Panc1 (cell line): Measurements from ENCODE around the gene RGMB. TPM values are rescaled to one million over a fixed set of nuclear protein-coding genes. Genes with fewer than 3 reads are reported as not detected.
"Not testable (repeated sequence)": the region's sequence is repeated elsewhere in the genome, so short reads cannot be mapped to it uniquely, and the experiment has no call there.

ENCODE experiments used
- ATAC-seq: fragments of 200-7000 bp; cut with Tn5 transposase; 2 replicates; pipeline ENCODE4 v1.9.1; 2020; ENCODE audit warnings: mild to moderate bottlenecking, moderate library complexity
- BruUV-seq: library from RNA; stranded (reverse); fragments of 400-500 nt; replicated peaks from 2 replicates; lab custom pipeline; 2021; lab: Mats Ljungman, UMichigan
- CTCF ChIA-PET: fragments of 300-600 bp; sonication (Branson Sonifier 250); formaldehyde crosslinking; loops from one replicate; lab custom pipeline; 2022; ENCODE audit warnings: antibody characterized with exemption; lab: Charles Lee
- POLR2A ChIA-PET: fragments of 300-600 bp; sonication (Branson Sonifier 250); formaldehyde crosslinking; loops from one replicate; lab custom pipeline; 2022; ENCODE audit warnings: antibody characterized with exemption; lab: Charles Lee
- DNase-seq: peaks from one replicate; pipeline ENCODE4 v3.0.0-alpha.2; 2010; ENCODE audit warnings: low read depth, low spot score
- H3K27ac ChIP-seq: 2 replicates; pipeline ENCODE4 v1.5.1; 2011; ENCODE audit warnings: mild to moderate bottlenecking, low read length, inconsistent platforms
- H3K27me3 ChIP-seq: fragments of 200-500 bp; sonication (Bioruptor generic); 2 replicates; pipeline ENCODE4 v1.6.0; 2014; ENCODE audit warnings: low read length, inconsistent platforms; ENCODE audit not compliant: control insufficient read depth, insufficient read depth
- H3K36me3 ChIP-seq: fragments of 200-500 bp; sonication (Bioruptor generic); 2 replicates; pipeline ENCODE4 v1.5.1; 2014; ENCODE audit warnings: inconsistent platforms, mild to moderate bottlenecking, low read length, moderate library complexity; ENCODE audit not compliant: control insufficient read depth, insufficient read depth
- H3K4me1 ChIP-seq: 2 replicates; pipeline ENCODE4 v1.5.1; 2011; ENCODE audit warnings: inconsistent platforms, mild to moderate bottlenecking, low read length, moderate library complexity; ENCODE audit not compliant: control insufficient read depth, insufficient read depth
- H3K4me3 ChIP-seq, 2 experiments: 2 replicates each; pipeline ENCODE4 v1.5.1; 2011 to 2012; ENCODE audit warnings: low read depth in 2 of 2, low read length in 2 of 2, mild to moderate bottlenecking in 2 of 2, inconsistent platforms in 1 of 2, moderate library complexity in 1 of 2
- H3K9me3 ChIP-seq: fragments of 200-500 bp; sonication (Bioruptor generic); 2 replicates; pipeline ENCODE4 v1.5.1; 2014; ENCODE audit warnings: low read depth, mild to moderate bottlenecking, inconsistent platforms, low read length, moderate library complexity; ENCODE audit not compliant: control insufficient read depth, insufficient read depth
- CTCF ChIP-seq: fragments of 450-650 bp; IDR thresholded peaks from 2 replicates; pipeline ENCODE4 v1.5.1; 2017; ENCODE audit warnings: mild to moderate bottlenecking
- POLR2AphosphoS5 ChIP-seq: IDR thresholded peaks from 2 replicates; pipeline ENCODE4 v1.6.1; 2012; ENCODE audit warnings: mild to moderate bottlenecking, low read depth, low read length, moderate library complexity
- REST ChIP-seq, 2 experiments: IDR thresholded peaks; 2 replicates each; pipeline ENCODE4 v1.6.1; 2011 to 2012; ENCODE audit warnings: low read depth in 2 of 2, control low read depth in 1 of 2, low read length in 1 of 2, mild to moderate bottlenecking in 1 of 2, moderate library complexity in 1 of 2; ENCODE audit not compliant: insufficient read depth in 1 of 2
- SIN3A ChIP-seq: IDR thresholded peaks from 2 replicates; pipeline ENCODE4 v1.6.1; 2012; ENCODE audit warnings: low read depth, mild to moderate bottlenecking, low read length, moderate library complexity, borderline replicate concordance; ENCODE audit not compliant: insufficient read depth
- TCF7L2 ChIP-seq: IDR thresholded peaks from 2 replicates; pipeline ENCODE4 v1.6.1; 2011; ENCODE audit warnings: mild to moderate bottlenecking, low read depth, low read length, inconsistent platforms
- in situ Hi-C: cut with HindIII; loops from 2 replicates; pipeline ENCODE4 v1.10.0; 2016; ENCODE audit warnings: low sequenced_read_pairs, low pct_unique_long_range_greater_than_20kb
- intact Hi-C: fragments of 100-400 bp; cut with micrococcal nuclease; formaldehyde crosslinking; loops from one replicate; pipeline ENCODE4 v1.10.0; 2022; ENCODE audit not compliant: unreplicated experiment
- total RNA-seq: library from RNA; stranded (reverse); gene quantifications from one replicate; pipeline ENCODE4 v1.2.1, GENCODE V29; 2021; ENCODE audit not compliant: unreplicated experiment

The RGMB gene
- total RNA-seq, 1 experiment from 2014 or later, result 25.4 TPM

- Histone ChIP-seq H3K9me3 (no peaks in the 10 kb centered on the region), H3K4me1 (no peaks in the 10 kb centered on the region), H3K36me3 (no peaks in the 10 kb centered on the region), H3K4me3 (no peak overlapping the region), H3K27ac (no peak overlapping the region), H3K27me3 (no peaks in the 10 kb centered on the region)
- no TSS peak for BruUV-seq
- TF ChIP-seq TCF7L2 (no peak), POLR2AphosphoS5 (no peak), REST (IDR thresholded peaks at IDR 0.05; ENCODE audit: insufficient read depth in 1 of 2, low read depth in 2 of 2, low read length in 1 of 2) (no peak), CTCF (no peak), SIN3A (no peak)
- ChIA-PET CTCF (no interaction called here), POLR2A (interaction anchor here (0.6 kb wide), 1 partner anchor 1504 kb away, joined by 10 read pairs; no protein-coding TSS in a partner anchor)
- in situ Hi-C loops (no loop called here), intact Hi-C loops (no loop called here)
- no peak for ATAC-seq
- DNase-seq, result no peak
These were observed 37.5 kb upstream of the RGMB start for GRCh38 chr5:98735806-98736507.

- intact Hi-C loops (no loop called here), in situ Hi-C loops (no loop called here)
- H3K4me3 ChIP-seq, result no peak overlapping the region
- no peaks in the 10 kb centered on the region for H3K4me1 ChIP-seq
- POLR2A ChIA-PET, result interaction anchor here (0.6 kb wide), 1 partner anchor 1505 kb away, joined by 10 read pairs; no protein-coding TSS in a partner anchor
- H3K36me3 ChIP-seq, result no peaks in the 10 kb centered on the region
- H3K27me3 ChIP-seq, result no peaks in the 10 kb centered on the region
- no peak overlapping the region for H3K27ac ChIP-seq
- ATAC-seq, result no peak
- TF ChIP-seq CTCF (no peak), SIN3A (no peak), POLR2AphosphoS5 (no peak), TCF7L2 (no peak), REST (IDR thresholded peaks at IDR 0.05; ENCODE audit: insufficient read depth in 1 of 2, low read depth in 2 of 2, low read length in 1 of 2) (no peak)
- BruUV-seq, result no TSS peak
- no peak for DNase-seq
- H3K9me3 ChIP-seq, result no peaks in the 10 kb centered on the region
- CTCF ChIA-PET, result no interaction called here
These were observed 36.7 kb upstream of the RGMB start for GRCh38 chr5:98736753-98737152.

DNA sequence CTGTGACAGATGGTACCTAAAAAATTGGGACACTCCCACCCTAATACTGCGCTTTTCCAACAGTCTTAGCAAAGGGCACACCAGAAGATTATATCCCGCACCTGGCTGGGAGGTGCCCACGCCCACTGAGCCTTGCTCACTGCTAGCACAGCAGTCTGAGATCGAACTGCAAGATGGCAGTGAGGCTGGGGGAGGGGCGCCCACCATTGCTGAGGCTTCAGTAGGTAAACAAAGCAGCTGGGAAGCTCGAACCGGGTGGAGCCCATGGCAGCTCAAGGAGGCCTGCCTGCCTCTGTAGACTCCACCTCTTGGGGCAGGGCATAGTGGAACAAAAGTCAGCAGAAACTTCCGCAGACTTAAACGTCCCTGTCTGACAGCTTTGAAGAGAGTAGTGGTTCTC lies 36.0 kb upstream of the RGMB start:
- in situ Hi-C loops, BruUV-seq, H3K27me3 ChIP-seq, CTCF ChIA-PET, ATAC-seq, H3K9me3 ChIP-seq, intact Hi-C loops, H3K27ac ChIP-seq, H3K36me3 ChIP-seq, POLR2A ChIA-PET, H3K4me1 ChIP-seq, DNase-seq, H3K4me3 ChIP-seq: not testable (repeated sequence)
